ENCODE measurements around the gene HUNK.

The HUNK gene

DNA sequence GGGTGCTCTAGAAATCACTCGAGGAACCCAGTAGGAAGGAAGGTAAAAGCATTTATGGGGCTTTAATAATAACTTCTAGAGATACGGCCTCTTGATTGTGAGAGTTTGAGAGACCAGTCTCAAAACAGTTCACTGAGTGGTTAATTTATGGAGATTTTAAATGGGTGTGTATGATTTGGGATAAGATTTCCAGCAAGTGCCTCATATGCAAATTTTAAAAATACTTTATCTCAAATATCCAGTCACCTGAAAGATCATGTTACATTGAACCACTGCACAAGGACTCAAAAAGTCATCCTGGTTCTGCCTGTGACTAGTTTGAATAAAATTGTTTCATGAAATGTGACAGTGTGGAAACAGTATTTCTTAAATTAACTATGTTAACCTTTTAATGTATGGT, 64.5 kb downstream of the HUNK start:
- no peaks in the 10 kb centered on the region for H3K79me2 ChIP-seq (ENCODE audit: control insufficient read depth, low read length)
- H3K4me1 ChIP-seq (ENCODE audit: control insufficient read depth, low read length) = no peaks in the 10 kb centered on the region
- no peak for TF ChIP-seq EZH2phosphoT487 (IDR thresholded peaks at IDR 0.05; ENCODE audit: borderline replicate concordance, low read length)
- TF ChIP-seq CTCF (IDR thresholded peaks at IDR 0.05; ENCODE audit: low read depth, low read length, poor library complexity, severe bottlenecking) = no peak
- no peaks in the 10 kb centered on the region for H3K9me2 ChIP-seq (replicated peaks; ENCODE audit: control insufficient read depth, low read length)
- H3K9me3 ChIP-seq (ENCODE audit: control insufficient read depth, insufficient read depth, low read length) = no peaks in the 10 kb centered on the region
- H4K20me1 ChIP-seq (ENCODE audit: control insufficient read depth, insufficient read depth, low read depth, low read length) = no peaks in the 10 kb centered on the region
- H3K36me3 ChIP-seq (ENCODE audit: control insufficient read depth, low read length) = no peaks in the 10 kb centered on the region
- H3K27me3 ChIP-seq (ENCODE audit: control insufficient read depth, low read length) = no peaks in the 10 kb centered on the region
- no peak overlapping the region for H3K27ac ChIP-seq (ENCODE audit: low read depth, low read length)
- H3K4me3 ChIP-seq (ENCODE audit: low read length) = no peak overlapping the region
- H3K4me2 ChIP-seq (ENCODE audit: low read length) = no peak overlapping the region
- H3F3A ChIP-seq (ENCODE audit: control insufficient read depth, insufficient read depth) = no peaks in the 10 kb centered on the region

GRCh38 chr21:31938330-31939301, 65.8 kb downstream of the HUNK start:
- H3K9me2 ChIP-seq (replicated peaks; ENCODE audit: control insufficient read depth, low read length) = no peaks in the 10 kb centered on the region
- H3K4me1 ChIP-seq (ENCODE audit: control insufficient read depth, low read length) = no peaks in the 10 kb centered on the region
- no peaks in the 10 kb centered on the region for H3F3A ChIP-seq (ENCODE audit: control insufficient read depth, insufficient read depth)
- no peak overlapping the region for H3K27ac ChIP-seq (ENCODE audit: low read depth, low read length)
- TF ChIP-seq CTCF (IDR thresholded peaks at IDR 0.05; ENCODE audit: low read depth, low read length, poor library complexity, severe bottlenecking) = no peak
- TF ChIP-seq EZH2phosphoT487 (IDR thresholded peaks at IDR 0.05; ENCODE audit: borderline replicate concordance, low read length) = no peak
- H3K9me3 ChIP-seq (ENCODE audit: control insufficient read depth, insufficient read depth, low read length) = no peaks in the 10 kb centered on the region
- H3K27me3 ChIP-seq (ENCODE audit: control insufficient read depth, low read length) = no peaks in the 10 kb centered on the region
- no peaks in the 10 kb centered on the region for H3K36me3 ChIP-seq (ENCODE audit: control insufficient read depth, low read length)
- H3K4me3 ChIP-seq (ENCODE audit: low read length) = no peak overlapping the region
- H3K79me2 ChIP-seq (ENCODE audit: control insufficient read depth, low read length) = no peaks in the 10 kb centered on the region
- H3K4me2 ChIP-seq (ENCODE audit: low read length) = no peak overlapping the region
- no peaks in the 10 kb centered on the region for H4K20me1 ChIP-seq (ENCODE audit: control insufficient read depth, insufficient read depth, low read depth, low read length)

- Histone ChIP-seq H3K27me3 (ENCODE audit: control insufficient read depth, low read length) (no peaks in the 10 kb centered on the region), H3K27ac (ENCODE audit: low read depth, low read length) (no peak overlapping the region), H3K4me1 (ENCODE audit: control insufficient read depth, low read length) (no peaks in the 10 kb centered on the region), H3K4me2 (ENCODE audit: low read length) (no peak overlapping the region), H3K79me2 (ENCODE audit: control insufficient read depth, low read length) (no peaks in the 10 kb centered on the region), H3K9me3 (ENCODE audit: control insufficient read depth, insufficient read depth, low read length) (no peaks in the 10 kb centered on the region), H3K36me3 (ENCODE audit: control insufficient read depth, low read length) (no peaks in the 10 kb centered on the region), H3F3A (ENCODE audit: control insufficient read depth, insufficient read depth) (no peaks in the 10 kb centered on the region), H3K9me2 (replicated peaks; ENCODE audit: control insufficient read depth, low read length) (no peaks in the 10 kb centered on the region), H4K20me1 (ENCODE audit: control insufficient read depth, insufficient read depth, low read depth, low read length) (no peaks in the 10 kb centered on the region), H3K4me3 (ENCODE audit: low read length) (no peak overlapping the region)
- no peak for TF ChIP-seq CTCF (IDR thresholded peaks at IDR 0.05; ENCODE audit: low read depth, low read length, poor library complexity, severe bottlenecking)
- no peak for TF ChIP-seq EZH2phosphoT487 (IDR thresholded peaks at IDR 0.05; ENCODE audit: borderline replicate concordance, low read length)
Observed at GRCh38 chr21:31941694-31942093, 68.9 kb downstream of the HUNK start.

Data from DOHH2 (cell line).